GM19193 (cell line): ENCODE results near the gene COL4A2.

Experiments used
- POLR2A ChIP-seq: IDR thresholded peaks from 4 replicates; pipeline ENCODE4 v1.6.1; 2011; ENCODE audit not compliant: insufficient read depth, insufficient read length; ENCODE audit errors: extremely low read depth

COL4A2 gene

DNA sequence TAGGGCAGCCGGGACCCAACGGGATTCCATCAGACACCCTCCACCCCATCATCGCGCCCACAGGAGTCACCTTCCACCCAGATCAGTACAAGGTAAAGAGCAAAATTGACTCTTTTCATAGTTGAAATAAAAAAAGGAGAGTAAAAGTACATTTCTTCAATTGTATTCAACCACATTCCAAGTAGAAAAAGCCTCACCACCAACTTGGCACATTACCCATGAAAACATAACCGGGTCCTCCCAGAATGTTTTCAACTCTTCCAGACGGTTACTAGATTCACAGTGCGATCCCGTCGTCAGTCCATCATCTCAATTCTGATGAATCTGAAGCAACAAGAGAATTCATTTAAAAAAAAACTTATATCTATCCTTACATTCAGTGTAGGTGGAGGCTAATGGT lies 129.2 kb downstream of the COL4A2 start:
- no peak for TF ChIP-seq POLR2A

DNA sequence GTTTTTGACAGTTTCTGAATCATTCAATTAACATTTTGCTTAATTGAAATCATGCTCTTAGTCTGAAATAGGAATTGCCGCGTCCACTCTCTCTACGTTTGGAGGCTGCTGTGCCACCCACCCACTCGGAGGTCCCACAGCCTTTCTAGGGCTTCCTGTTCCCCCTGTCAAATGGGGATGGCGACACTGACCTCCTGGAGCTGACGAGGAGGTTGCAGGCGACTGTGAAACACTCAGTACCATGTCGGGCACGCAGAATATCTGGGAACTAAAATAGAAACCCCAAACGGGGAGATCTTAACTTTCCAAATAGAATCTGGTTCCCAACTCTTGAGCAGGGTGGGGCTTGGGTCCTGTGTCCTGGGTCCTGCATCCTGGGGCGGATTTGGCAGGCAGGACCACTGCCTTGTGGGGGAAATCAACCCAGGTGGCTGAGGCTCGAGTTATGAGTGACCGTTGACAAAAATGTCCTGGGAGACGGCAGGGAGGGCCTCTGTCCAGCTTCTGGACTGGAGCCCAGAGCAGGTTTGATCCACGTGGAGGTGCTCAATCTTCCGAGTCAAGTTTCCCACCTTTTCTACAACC lies 129.8 kb downstream of the COL4A2 start:
- TF ChIP-seq POLR2A: no peak

DNA sequence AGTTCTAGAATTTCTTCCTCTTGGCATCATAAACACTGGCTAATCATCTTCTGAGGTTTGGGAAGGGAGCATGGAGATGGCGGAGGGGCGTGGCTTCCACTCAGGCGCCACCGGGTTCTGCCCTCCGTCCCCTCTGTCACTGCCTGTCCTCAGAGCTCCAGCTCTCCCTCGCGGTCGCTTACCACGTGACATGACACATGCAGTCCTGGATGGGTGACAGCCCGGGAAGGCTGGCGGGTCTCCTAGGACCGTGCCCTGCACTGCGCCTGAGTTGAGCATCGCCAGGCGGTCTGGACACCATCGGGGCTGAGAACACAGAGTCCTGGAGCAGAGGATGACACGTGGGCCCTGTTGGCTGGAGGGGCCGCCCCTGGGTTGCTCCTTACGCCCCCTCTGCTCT lies 131.1 kb downstream of the COL4A2 start:
- no peak for TF ChIP-seq POLR2A

DNA sequence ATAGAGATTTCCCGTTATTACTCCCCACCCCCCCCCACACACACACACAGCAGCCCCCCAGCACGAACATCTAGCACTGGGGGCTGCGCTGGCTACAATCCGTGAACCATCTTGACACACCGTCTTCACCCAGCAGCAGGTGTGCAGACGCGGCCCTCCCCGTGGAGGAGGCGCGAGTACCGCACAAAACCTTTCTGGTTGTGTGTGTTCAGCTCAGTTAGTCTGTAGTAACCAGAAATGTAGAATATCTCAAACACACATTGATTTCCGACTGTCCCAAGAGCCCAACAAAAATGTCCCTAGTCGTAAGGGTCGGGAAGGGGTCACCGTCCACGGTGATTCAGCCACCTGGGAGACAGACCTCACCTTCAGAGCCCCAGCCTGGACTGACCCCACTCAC lies 131.7 kb downstream of the COL4A2 start:
- TF ChIP-seq POLR2A: no peak

DNA sequence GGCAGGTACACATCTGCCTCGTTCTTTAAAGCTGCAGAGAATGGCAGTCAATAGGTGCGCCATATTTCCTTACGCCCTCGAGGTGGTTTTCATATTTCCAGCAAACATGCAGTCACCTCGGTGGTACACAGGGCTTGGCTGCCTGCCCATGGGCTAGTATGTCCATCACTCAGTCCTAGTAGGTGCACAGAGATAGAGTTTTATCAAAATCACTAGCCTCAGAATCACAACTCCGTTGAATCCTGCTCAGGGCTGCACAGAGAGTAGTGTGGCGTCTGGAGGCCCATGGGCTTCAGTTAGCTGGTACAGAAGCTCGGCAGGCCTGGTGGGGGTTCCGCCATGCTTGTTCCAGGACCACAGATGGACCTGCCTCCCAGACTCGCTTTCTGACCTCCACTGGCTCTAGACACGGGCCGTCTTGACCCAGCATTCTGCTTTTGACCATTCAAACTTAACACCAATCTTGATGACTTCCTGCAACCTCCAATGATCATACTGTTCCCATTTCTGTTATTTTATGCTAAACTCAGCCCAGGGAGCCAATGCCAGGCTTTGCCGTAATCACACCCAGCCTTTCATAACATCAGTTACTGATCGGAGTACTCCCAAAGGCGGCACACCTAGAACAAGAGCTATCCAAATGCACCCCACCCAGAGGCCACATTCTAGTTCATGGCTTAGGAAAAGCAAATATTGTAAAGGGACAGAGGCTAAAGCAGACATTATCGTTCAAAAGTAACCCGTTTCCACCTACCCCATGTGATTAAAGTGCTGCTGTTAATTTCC lies 134.1 kb downstream of the COL4A2 start:
- TF ChIP-seq POLR2A: no peak

DNA sequence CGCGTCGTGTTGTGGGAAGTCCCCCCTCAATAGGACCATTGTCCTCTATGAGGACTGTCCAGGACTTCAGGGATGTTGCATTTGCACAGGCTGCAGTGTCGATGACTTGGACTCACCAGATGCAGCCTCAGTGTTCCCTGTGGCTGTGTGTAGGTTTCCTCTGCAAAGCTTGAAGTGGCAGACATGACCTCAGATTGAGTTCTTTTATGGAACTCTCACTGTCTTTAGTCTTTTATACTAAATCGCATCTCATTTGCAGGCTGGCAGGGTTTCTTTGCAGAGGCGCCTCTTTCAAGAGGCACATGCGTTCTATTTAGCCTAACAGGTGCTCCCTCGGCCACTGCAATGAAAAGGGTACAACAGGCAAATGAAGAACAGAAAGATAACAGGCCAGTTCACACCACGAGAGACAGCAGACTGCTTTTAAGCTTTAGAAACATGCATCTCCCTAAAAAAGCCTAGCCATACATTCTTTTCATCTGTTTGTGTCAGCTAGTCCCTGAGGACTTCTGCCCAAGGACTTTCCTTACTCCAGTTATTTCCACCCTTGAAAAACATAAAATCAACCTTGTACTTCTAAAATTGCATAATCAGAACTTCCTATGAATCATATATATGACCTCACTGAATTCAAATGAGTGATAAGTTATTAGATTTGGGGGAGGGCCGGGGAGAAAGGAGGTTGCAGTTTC lies 136.0 kb downstream of the COL4A2 start:
- TF ChIP-seq POLR2A: no peak

DNA sequence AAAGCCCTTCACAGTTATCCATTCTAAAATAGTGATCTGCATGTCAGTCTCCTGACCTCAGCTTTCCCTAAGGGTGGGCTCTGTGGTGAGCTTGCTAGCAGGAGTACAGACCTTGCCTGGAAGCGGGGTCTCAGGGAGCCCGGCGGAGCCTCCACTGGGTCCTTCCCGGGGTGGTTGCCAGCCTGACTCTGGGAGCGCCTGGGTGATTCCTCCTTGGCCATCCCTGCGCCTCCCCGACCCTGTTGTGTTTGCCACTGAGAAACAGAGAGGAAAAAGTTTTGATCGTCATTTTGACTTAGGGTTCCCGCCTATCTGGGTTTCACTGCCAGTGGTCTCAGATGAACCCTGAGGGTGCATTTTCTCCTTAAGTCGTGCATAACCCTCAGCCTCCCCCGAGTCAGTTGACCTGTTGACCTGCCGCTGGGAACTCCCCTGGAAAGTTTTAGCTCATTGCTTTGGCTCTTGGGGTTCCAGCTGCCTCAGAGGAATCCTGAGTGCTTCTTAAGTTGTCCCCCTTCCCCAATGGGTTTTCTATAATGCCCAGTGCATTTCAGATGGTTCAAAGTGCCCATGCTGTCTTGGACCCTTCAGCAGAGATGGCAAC lies 136.6 kb downstream of the COL4A2 start:
- no peak for TF ChIP-seq POLR2A

DNA sequence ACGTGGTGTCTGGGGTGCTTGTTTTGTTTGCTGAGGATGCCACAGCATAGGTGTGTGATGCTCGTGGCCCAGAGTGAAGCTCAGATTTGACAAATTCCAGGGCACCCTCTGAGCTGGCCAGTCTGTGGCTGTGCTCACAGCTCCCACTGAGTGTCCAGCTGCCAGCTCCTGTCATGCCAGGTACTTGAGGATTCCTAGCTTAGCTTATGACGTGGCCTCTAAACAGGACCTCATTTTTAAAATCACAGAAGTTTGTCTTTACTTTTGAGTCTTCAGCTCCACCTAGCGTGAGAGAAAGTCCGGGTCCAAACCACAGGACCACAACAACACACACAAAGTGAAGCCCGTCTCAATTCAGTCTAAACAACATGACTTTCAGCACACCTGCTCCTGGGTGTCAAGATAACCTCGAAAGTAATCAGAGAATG lies 137.2 kb downstream of the COL4A2 start:
- TF ChIP-seq POLR2A: no peak

DNA sequence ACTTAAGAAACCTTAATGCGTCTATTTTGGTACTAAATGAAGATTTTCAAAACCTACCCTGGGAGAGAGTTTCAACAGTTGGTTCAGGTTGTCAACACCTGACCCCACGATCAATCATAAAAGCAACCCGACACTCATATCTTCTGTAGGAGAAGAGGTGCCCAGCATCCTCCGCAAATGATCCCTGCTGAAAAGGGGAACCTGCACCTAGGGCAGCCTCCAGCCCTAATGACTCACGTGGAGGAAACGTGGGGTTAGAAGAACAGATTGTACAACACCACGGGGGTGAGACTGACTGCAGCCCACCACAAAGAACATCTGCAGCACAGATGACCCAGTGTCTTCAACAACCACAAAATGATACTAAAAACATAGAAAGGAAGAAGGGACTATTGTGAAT lies 138.1 kb downstream of the COL4A2 start:
- no peak for TF ChIP-seq POLR2A

DNA sequence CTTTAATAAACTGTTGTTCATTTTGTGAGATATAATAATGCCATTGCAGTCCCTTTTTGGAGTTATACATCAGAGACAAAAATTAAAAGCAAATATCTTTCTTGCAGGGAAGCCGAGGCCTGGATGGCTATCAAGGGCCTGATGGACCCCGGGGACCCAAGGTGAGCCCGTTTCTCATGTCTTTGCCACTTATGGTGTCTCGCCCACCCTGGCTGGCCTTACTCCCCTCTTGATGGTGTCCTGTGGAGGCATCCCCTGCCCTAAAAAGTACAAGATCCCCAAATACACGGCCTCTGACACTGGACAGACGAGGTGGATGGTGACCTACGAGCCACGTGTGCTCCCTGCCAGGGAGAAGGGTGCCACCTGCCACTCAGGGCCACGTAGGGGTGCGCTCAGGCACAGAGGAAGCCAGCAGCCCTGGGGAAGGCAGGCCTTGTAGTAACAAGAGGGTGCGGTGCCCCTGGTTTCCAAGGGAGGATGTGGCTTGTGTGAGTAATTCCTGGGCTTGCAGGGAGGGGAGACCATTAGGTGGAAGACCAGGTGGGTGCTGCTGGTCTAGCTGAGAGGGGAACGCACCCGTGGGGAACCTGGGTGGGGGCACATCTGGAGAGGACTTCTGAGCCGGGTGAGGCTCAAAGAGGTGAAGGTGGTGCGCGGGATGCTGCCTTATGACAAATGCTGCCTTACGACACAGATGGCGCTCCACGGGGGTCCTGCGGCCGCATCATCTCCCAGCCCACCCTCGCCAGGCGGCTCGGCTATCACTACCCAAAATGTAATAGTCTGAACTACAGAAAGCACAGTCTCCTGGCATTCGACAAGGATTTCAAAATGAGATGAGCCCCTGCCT lies 138.9 kb downstream of the COL4A2 start:
- TF ChIP-seq POLR2A: no peak

DNA sequence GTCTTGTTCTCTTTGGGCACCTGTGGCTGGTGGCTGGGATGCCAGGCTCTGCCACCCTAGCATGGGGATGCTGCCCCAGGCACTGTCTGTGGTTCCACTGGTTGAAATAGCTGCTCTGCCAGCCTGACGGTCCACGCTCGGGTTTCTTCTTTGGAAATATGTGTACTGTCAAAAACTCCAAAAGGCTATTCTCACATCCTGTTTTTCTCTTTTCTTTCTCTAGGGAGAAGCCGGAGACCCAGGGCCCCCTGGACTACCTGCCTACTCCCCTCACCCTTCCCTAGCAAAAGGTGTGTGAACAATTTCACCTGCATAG lies 139.4 kb downstream of the COL4A2 start:
- no peak for TF ChIP-seq POLR2A

DNA sequence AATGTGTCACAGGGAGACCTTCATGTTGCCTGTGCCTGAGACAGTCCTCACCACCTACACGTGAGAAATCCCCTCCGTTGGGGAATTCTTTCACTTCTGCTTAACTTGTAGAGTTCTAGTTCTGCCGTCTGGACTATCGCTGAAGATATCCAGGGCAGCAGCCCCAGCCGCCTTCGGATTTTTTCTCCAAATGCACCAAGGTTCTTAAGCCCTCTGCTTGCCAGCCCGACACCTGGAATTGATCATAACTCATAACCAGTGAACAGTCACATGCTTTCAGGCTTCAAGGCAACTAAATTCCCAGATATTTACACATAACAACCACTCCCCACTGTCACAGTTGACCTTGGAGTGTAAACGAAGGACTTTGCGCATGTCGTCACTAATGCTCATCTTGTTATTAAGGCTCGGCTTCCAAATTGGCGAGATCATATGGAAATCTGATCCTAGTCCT lies 140.0 kb downstream of the COL4A2 start:
- no peak for TF ChIP-seq POLR2A

DNA sequence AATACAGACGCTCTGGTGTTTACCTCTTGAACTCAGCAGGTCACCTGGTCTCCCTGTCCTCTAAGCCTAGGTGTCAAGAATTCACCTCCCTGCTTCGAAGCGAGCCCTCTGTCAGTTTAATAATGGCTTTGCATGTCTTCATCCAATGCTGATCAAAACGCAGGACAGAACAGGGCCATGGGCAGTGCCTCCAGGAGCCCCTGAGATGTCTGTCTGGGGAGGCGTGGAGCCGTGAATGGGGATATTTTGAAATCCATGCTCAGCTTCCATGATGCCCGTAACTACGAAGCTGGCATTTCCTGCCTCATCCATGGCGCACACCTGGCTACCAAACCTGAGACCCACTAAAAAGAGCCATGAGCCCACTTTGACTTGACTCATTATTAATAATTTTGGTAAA lies 140.7 kb downstream of the COL4A2 start:
- no peak for TF ChIP-seq POLR2A

DNA sequence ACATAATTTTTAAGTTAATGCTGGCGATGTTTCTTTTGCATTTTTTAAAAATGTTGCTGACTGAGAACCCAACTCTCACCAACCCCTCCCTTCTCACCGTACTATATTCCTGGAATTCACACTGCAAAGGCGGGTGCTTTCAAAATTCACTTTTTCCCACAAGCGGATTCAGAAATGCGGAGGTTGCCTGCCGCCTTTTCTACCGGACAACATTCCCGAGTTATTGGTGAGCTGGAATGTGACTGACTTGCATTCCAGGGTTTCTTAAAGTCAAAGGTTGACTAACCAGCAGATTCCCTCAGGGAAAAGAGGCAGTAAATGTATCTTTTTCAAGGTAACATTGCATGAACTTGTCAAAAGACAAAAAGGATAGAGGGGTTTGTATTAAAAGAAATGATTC lies 141.1 kb downstream of the COL4A2 start:
- no peak for TF ChIP-seq POLR2A

DNA sequence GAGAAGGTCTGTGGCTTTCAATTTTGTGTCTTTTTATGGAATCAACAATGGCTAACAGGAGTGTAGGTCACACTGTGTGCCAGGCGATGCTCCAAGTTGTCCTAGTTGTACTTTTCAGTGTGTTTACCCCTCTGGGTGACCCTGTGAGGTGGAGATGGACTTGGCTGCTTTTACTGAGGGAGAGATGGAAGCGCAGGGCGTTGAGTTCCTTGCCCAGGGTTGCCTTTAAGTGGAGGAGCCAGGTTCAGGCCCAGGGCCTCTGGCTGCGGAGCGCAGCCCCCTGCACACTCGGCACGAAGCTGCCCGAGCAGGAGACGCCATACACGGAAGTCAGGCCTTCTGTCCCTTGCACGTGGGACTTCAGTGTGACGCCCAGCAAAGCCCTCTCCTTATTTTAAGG lies 141.6 kb downstream of the COL4A2 start:
- no peak for TF ChIP-seq POLR2A
